ENCODE measurements around the gene GPR78. TPM values are rescaled to one million over a fixed set of nuclear protein-coding genes. Genes with fewer than 3 reads are reported as not detected.

The GPR78 gene
- total RNA-seq, 1 experiment from 2014 or later, result not detected

DNA sequence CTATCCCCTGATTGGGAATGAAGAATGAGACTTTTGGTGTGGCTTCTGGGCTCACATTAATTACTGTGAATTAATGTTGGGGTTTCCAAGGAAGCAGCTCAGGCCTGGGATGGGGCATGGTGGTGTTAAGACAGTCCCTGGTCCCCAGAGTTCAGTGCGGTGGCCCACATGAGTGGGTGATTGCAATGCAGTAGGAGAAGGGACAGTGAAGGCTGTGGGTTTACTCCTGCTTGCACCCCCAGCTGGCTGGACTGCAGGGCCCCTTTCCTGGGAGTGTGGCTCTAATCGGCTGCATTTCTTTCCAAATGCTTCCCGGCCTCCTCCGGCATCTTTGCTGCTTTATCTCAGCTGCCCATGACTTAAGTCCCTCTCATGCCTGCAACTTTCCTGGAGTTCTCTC is 28.2 kb upstream of the GPR78 start:
- Histone ChIP-seq H3K4me3 (ENCODE audit: low read depth in 2 of 2, low read length in 2 of 2) (no peak overlapping the region), H3K27me3 (ENCODE audit: control insufficient read depth, insufficient read depth, low read length) (no peaks in the 10 kb centered on the region), H3K9me3 (ENCODE audit: control insufficient read depth, insufficient read depth, low read depth, low read length) (no peaks in the 10 kb centered on the region), H3K4me1 (ENCODE audit: control insufficient read depth, insufficient read depth, low read length) (no peaks in the 10 kb centered on the region), H3K36me3 (ENCODE audit: control insufficient read depth, insufficient read depth, low read length) (no peaks in the 10 kb centered on the region), H3K27ac (ENCODE audit: low read length) (no peak overlapping the region)
- in situ Hi-C loops (cut with HindIII; ENCODE audit: low pct_unique_long_range_greater_than_20kb, low sequenced_read_pairs), result no loop called here
- ATAC-seq, result no peak
- CTCF ChIA-PET, result no interaction called here
- intact Hi-C loops (cut with micrococcal nuclease; ENCODE audit: unreplicated experiment), result no loop called here
- no peak for TF ChIP-seq SIN3A (IDR thresholded peaks at IDR 0.05; ENCODE audit: borderline replicate concordance, insufficient read depth, low read depth, low read length)
- TF ChIP-seq TCF7L2 (IDR thresholded peaks at IDR 0.05; ENCODE audit: low read depth, low read length), result no peak
- TF ChIP-seq, protein P1, sequence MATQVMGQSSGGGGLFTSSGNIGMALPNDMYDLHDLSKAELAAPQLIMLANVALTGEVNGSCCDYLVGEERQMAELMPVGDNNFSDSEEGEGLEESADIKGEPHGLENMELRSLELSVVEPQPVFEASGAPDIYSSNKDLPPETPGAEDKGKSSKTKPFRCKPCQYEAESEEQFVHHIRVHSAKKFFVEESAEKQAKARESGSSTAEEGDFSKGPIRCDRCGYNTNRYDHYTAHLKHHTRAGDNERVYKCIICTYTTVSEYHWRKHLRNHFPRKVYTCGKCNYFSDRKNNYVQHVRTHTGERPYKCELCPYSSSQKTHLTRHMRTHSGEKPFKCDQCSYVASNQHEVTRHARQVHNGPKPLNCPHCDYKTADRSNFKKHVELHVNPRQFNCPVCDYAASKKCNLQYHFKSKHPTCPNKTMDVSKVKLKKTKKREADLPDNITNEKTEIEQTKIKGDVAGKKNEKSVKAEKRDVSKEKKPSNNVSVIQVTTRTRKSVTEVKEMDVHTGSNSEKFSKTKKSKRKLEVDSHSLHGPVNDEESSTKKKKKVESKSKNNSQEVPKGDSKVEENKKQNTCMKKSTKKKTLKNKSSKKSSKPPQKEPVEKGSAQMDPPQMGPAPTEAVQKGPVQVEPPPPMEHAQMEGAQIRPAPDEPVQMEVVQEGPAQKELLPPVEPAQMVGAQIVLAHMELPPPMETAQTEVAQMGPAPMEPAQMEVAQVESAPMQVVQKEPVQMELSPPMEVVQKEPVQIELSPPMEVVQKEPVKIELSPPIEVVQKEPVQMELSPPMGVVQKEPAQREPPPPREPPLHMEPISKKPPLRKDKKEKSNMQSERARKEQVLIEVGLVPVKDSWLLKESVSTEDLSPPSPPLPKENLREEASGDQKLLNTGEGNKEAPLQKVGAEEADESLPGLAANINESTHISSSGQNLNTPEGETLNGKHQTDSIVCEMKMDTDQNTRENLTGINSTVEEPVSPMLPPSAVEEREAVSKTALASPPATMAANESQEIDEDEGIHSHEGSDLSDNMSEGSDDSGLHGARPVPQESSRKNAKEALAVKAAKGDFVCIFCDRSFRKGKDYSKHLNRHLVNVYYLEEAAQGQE (IDR thresholded peaks at IDR 0.05; ENCODE audit: insufficient read depth in 1 of 2, low read depth in 2 of 2, low read length in 1 of 2), result no peak
- TF ChIP-seq, protein P2, sequence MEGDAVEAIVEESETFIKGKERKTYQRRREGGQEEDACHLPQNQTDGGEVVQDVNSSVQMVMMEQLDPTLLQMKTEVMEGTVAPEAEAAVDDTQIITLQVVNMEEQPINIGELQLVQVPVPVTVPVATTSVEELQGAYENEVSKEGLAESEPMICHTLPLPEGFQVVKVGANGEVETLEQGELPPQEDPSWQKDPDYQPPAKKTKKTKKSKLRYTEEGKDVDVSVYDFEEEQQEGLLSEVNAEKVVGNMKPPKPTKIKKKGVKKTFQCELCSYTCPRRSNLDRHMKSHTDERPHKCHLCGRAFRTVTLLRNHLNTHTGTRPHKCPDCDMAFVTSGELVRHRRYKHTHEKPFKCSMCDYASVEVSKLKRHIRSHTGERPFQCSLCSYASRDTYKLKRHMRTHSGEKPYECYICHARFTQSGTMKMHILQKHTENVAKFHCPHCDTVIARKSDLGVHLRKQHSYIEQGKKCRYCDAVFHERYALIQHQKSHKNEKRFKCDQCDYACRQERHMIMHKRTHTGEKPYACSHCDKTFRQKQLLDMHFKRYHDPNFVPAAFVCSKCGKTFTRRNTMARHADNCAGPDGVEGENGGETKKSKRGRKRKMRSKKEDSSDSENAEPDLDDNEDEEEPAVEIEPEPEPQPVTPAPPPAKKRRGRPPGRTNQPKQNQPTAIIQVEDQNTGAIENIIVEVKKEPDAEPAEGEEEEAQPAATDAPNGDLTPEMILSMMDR (IDR thresholded peaks at IDR 0.05), result no peak
- POLR2A ChIA-PET, result no interaction called here
- BruUV-seq (replicated peaks), result no TSS peak
- no peak for DNase-seq (ENCODE audit: low read depth, low spot score)

DNA sequence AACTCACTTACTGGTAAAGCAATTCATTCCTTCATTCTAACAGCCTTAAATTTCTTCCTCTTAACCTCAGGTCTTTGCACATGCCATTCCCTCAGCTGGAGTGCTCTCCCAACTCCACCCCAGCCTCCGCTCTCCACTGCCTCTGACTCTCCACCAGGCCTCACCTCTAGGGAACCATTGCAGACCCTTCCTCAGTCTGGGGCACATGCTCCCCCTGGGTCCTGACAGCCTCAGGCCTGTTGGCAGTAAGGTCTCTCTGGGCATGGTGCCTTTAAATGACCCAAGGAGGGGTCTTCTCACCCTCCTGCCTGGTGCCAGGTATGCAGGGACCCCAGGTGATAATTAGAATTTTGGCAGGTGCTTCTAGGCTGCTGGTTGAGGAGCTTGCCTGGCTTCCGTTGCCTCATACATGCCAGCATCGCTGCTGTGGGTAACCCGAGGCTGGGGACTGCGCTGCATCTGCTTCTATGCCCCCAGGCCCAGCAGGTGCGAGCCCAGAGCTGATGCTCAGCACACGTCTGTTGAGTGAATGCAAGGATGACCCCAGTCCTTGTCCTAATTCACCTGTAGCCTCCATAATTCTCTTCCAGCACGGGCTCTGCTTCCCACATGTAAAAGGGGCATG is 27.5 kb upstream of the GPR78 start:
- CTCF ChIA-PET, result no interaction called here
- no peak overlapping the region for H3K27ac ChIP-seq (ENCODE audit: low read length)
- in situ Hi-C loops (cut with HindIII; ENCODE audit: low pct_unique_long_range_greater_than_20kb, low sequenced_read_pairs) (no loop called here), intact Hi-C loops (cut with micrococcal nuclease; ENCODE audit: unreplicated experiment) (no loop called here)
- POLR2A ChIA-PET, result no interaction called here
- DNase-seq (ENCODE audit: low read depth, low spot score), result no peak
- no peaks in the 10 kb centered on the region for H3K9me3 ChIP-seq (ENCODE audit: control insufficient read depth, insufficient read depth, low read depth, low read length)
- no peaks in the 10 kb centered on the region for H3K36me3 ChIP-seq (ENCODE audit: control insufficient read depth, insufficient read depth, low read length)
- TF ChIP-seq TCF7L2 (IDR thresholded peaks at IDR 0.05; ENCODE audit: low read depth, low read length), result no peak
- TF ChIP-seq, protein P2 (IDR thresholded peaks at IDR 0.05), result no peak
- TF ChIP-seq, protein P1 (IDR thresholded peaks at IDR 0.05; ENCODE audit: insufficient read depth in 1 of 2, low read depth in 2 of 2, low read length in 1 of 2), result no peak
- no peak for TF ChIP-seq POLR2AphosphoS5 (IDR thresholded peaks at IDR 0.05; ENCODE audit: low read depth, low read length)
- TF ChIP-seq SIN3A (IDR thresholded peaks at IDR 0.05; ENCODE audit: borderline replicate concordance, insufficient read depth, low read depth, low read length), result no peak
- no peaks in the 10 kb centered on the region for H3K4me1 ChIP-seq (ENCODE audit: control insufficient read depth, insufficient read depth, low read length)
- no TSS peak for BruUV-seq (replicated peaks)
- H3K27me3 ChIP-seq (ENCODE audit: control insufficient read depth, insufficient read depth, low read length), result no peaks in the 10 kb centered on the region
- ATAC-seq, result no peak
- no peak overlapping the region for H3K4me3 ChIP-seq (ENCODE audit: low read depth in 2 of 2, low read length in 2 of 2)
